Rectal smooth muscle tissue (tissue), 1 donor: ENCODE measurements around the gene SAMD4A.
A peak's percentile ranks its signal among the peaks of the same experiment; 100 is the strongest.

Source experiments
- H3K27ac ChIP-seq: one replicate; pipeline ENCODE4 v1.7.0; 2013; ENCODE audit warnings: low read depth, low read length, inconsistent platforms
- H3K27me3 ChIP-seq: one replicate; pipeline ENCODE4 v1.7.0; 2013; ENCODE audit warnings: low read length; ENCODE audit not compliant: control insufficient read depth, insufficient read depth
- H3K36me3 ChIP-seq: one replicate; pipeline ENCODE4 v1.7.0; 2013; ENCODE audit warnings: low read length; ENCODE audit not compliant: control insufficient read depth, insufficient read depth
- H3K4me1 ChIP-seq: one replicate; pipeline ENCODE4 v1.7.0; 2013; ENCODE audit warnings: low read length; ENCODE audit not compliant: control insufficient read depth, insufficient read depth
- H3K4me3 ChIP-seq: one replicate; pipeline ENCODE4 v1.7.0; 2013; ENCODE audit warnings: low read length
- H3K9ac ChIP-seq: one replicate; pipeline ENCODE4 v1.7.0; 2013; ENCODE audit warnings: low read length

SAMD4A gene

GRCh38 chr14:54642801-54643695 is 76.1 kb downstream of the SAMD4A start:
- Histone ChIP-seq H3K9ac (no peak overlapping the region), H3K36me3 (no peaks in the 10 kb centered on the region), H3K4me3 (no peak overlapping the region), H3K27me3 (no peaks in the 10 kb centered on the region), H3K4me1 (peaks cover 14% of the 10 kb centered on the region), H3K27ac (peak overlapping the region; percentile 19)

- H3K27ac ChIP-seq = no peak overlapping the region
- H3K4me3 ChIP-seq = no peak overlapping the region
- no peaks in the 10 kb centered on the region for H3K27me3 ChIP-seq
- peaks cover 9% of the 10 kb centered on the region for H3K4me1 ChIP-seq
- H3K9ac ChIP-seq = no peak overlapping the region
- no peaks in the 10 kb centered on the region for H3K36me3 ChIP-seq
These were observed 76.8 kb downstream of the SAMD4A start for GRCh38 chr14:54643696-54644176.

GRCh38 chr14:54645639-54646038 is 78.7 kb downstream of the SAMD4A start:
- Histone ChIP-seq H3K9ac (no peak overlapping the region), H3K36me3 (no peaks in the 10 kb centered on the region), H3K4me3 (no peak overlapping the region), H3K27me3 (no peaks in the 10 kb centered on the region), H3K4me1 (peaks cover 13% of the 10 kb centered on the region), H3K27ac (no peak overlapping the region)

DNA sequence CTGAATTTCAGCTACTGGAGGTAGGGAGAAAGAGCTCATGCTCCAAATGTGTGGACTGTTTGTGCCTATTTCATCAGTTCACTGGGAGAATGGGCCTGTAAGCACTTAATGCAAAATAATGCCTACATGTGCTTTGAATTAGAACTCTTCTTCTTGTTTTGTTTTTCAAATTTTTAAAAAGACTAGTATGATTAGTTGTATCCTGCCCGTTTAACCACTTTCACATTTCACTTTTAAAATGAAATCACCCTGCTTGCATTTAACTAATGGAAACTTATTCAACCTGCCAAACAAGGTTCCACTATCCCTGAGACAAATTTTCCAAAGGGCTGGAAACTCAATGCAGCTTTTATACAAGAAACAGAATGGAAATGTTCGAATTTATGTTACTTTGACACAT is 79.7 kb downstream of the SAMD4A start:
- H3K27me3 ChIP-seq = no peaks in the 10 kb centered on the region
- H3K4me3 ChIP-seq = no peak overlapping the region
- H3K27ac ChIP-seq = peak overlapping the region; percentile 42
- no peak overlapping the region for H3K9ac ChIP-seq
- peaks cover 22% of the 10 kb centered on the region for H3K4me1 ChIP-seq
- H3K36me3 ChIP-seq = no peaks in the 10 kb centered on the region

DNA sequence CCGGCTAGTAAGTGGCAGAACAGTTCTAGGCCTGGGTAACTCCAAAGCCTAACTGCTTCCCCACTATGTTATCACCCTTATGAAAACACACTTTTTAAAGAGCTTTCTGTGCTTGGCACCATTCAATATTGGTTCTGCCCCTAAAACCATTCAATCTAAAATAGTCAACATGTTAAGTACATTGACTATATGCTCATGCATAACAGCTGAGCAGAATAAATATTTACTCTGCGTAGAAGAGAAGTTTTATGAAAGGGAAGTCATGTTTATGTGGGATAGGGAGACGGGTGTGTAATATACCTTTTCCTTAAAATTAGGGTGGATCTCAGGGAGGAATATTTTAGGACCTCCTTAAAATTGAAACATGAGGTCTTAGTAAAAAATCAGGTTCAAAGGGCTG is 80.5 kb downstream of the SAMD4A start:
- H3K4me1 ChIP-seq = peaks cover 28% of the 10 kb centered on the region
- H3K9ac ChIP-seq = no peak overlapping the region
- H3K36me3 ChIP-seq = no peaks in the 10 kb centered on the region
- H3K27ac ChIP-seq = no peak overlapping the region
- no peaks in the 10 kb centered on the region for H3K27me3 ChIP-seq
- H3K4me3 ChIP-seq = no peak overlapping the region

DNA sequence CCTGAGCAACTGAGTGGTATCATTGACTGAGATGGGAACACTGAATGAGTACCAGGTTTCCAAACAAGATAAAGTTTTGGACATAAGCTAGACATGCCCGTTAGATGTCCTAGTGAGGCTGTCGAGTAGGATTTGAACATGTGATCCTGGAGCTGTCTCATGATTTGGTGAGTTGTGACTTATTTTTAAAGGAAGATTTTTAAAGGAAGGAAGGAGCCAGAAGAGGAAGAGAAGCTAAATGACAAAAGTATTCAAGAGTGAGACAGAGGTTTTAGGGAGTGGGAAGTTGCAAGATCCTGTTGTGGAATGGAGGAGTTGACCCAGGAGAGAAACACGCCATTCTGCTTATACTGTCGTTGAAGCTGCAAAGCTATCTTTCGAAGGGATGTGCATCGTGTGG is 82.1 kb downstream of the SAMD4A start:
- H3K4me3 ChIP-seq = no peak overlapping the region
- no peaks in the 10 kb centered on the region for H3K36me3 ChIP-seq
- peaks cover 38% of the 10 kb centered on the region for H3K4me1 ChIP-seq
- H3K9ac ChIP-seq = no peak overlapping the region
- peak overlapping the region; percentile 16 for H3K27ac ChIP-seq
- H3K27me3 ChIP-seq = no peaks in the 10 kb centered on the region

- H3K27ac ChIP-seq = peak overlapping the region; percentile 69
- H3K4me3 ChIP-seq = no peak overlapping the region
- no peak overlapping the region for H3K9ac ChIP-seq
- H3K4me1 ChIP-seq = peaks cover 46% of the 10 kb centered on the region
- no peaks in the 10 kb centered on the region for H3K36me3 ChIP-seq
- no peaks in the 10 kb centered on the region for H3K27me3 ChIP-seq
These were observed 83.5 kb downstream of the SAMD4A start for GRCh38 chr14:54650331-54650958.

- H3K4me3 ChIP-seq = no peak overlapping the region
- peaks cover 46% of the 10 kb centered on the region for H3K4me1 ChIP-seq
- H3K9ac ChIP-seq = no peak overlapping the region
These were observed 84.0 kb downstream of the SAMD4A start for GRCh38 chr14:54650959-54651351.

GRCh38 chr14:54651649-54652048 is 84.7 kb downstream of the SAMD4A start:
- peaks cover 46% of the 10 kb centered on the region for H3K4me1 ChIP-seq
- H3K4me3 ChIP-seq = no peak overlapping the region
- H3K36me3 ChIP-seq = no peaks in the 10 kb centered on the region
- H3K27me3 ChIP-seq = no peaks in the 10 kb centered on the region
- peak overlapping the region; percentile 89 for H3K27ac ChIP-seq
- no peak overlapping the region for H3K9ac ChIP-seq

More at GRCh38 chr14:54650959-54651351, 84.0 kb downstream of the SAMD4A start:
- Histone ChIP-seq H3K27me3 (no peaks in the 10 kb centered on the region), H3K36me3 (no peaks in the 10 kb centered on the region), H3K27ac (peak overlapping the region; percentile 69)

GRCh38 chr14:54652188-54652587 is 85.3 kb downstream of the SAMD4A start:
- Histone ChIP-seq H3K27me3 (no peaks in the 10 kb centered on the region), H3K4me1 (peaks cover 46% of the 10 kb centered on the region), H3K9ac (no peak overlapping the region), H3K36me3 (no peaks in the 10 kb centered on the region), H3K27ac (peak overlapping the region; percentile 89), H3K4me3 (peak overlapping the region; percentile 45)

DNA sequence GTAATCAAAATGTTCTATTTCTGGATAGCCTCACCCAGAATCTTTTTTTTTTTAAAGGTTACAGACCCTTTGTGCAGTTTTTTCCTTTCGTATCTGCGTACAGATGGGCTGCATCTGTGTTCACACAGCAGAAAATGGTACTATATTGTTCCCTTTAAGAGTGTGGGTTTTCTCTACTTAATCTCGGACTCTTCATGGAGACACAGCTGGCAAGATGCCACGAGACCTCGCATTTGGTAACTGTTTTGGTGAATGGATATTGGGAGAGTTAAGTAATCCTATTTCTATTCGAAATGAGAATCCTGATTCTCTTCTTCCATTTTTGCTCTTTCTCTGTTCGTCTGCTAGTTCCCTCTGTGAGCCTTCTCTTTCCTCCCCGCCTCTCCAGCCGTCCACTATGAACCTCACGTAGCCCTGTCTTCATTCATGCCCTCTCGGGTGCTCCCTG is 85.7 kb downstream of the SAMD4A start:
- Histone ChIP-seq H3K9ac (no peak overlapping the region), H3K4me1 (peaks cover 46% of the 10 kb centered on the region), H3K27me3 (no peaks in the 10 kb centered on the region), H3K4me3 (peak overlapping the region; percentile 45), H3K36me3 (no peaks in the 10 kb centered on the region), H3K27ac (peak overlapping the region; percentile 89)

GRCh38 chr14:54653712-54654469 is 87.0 kb downstream of the SAMD4A start:
- Histone ChIP-seq H3K4me1 (peaks cover 46% of the 10 kb centered on the region), H3K27ac (peak overlapping the region; percentile 80), H3K36me3 (no peaks in the 10 kb centered on the region), H3K4me3 (no peak overlapping the region), H3K27me3 (no peaks in the 10 kb centered on the region), H3K9ac (no peak overlapping the region)
